H1 (cell line): ENCODE data around the gene MLKL. TPM values are rescaled to one million over a fixed set of nuclear protein-coding genes. Genes with fewer than 3 reads are reported as not detected.

Experiments
- BRCA1 ChIP-seq: IDR thresholded peaks from 2 replicates; pipeline ENCODE4 v1.6.1; 2012; ENCODE audit warnings: low read depth, low read length, improper control_type of control experiment
- CBX5 ChIP-seq: fragments of 300-800, 300-1000 bp; sonication (generic); IDR thresholded peaks from 2 replicates; pipeline ENCODE4 v1.7.1; 2016; ENCODE audit warnings: antibody characterized with exemption, low read length, low read depth
- CBX8 ChIP-seq: fragments of 300-800, 300-1000 bp; sonication (generic); IDR thresholded peaks from 2 replicates; pipeline ENCODE4 v1.7.1; 2016; ENCODE audit warnings: low read depth, low read length, borderline replicate concordance
- CEBPB ChIP-seq: IDR thresholded peaks from 2 replicates; pipeline ENCODE4 v1.6.1; 2012; ENCODE audit warnings: low read depth, low read length
- CREB1 ChIP-seq: IDR thresholded peaks from 2 replicates; pipeline ENCODE4 v1.6.1; 2012; ENCODE audit warnings: inconsistent platforms
- CTBP2 ChIP-seq: IDR thresholded peaks from 2 replicates; pipeline ENCODE4 v1.7.0; 2011; ENCODE audit warnings: borderline replicate concordance, mild to moderate bottlenecking, moderate library complexity, mixed read lengths, low read length; ENCODE audit not compliant: insufficient read depth, insufficient read length
- EGR1 ChIP-seq: IDR thresholded peaks from 2 replicates; pipeline ENCODE4 v1.6.1; 2011; ENCODE audit warnings: low read depth, low read length, borderline replicate concordance
- EZH2 ChIP-seq: fragments of 200-600 bp; sonication (generic); IDR thresholded peaks from 2 replicates; pipeline ENCODE4 v1.7.1; 2012; ENCODE audit warnings: low read depth, mild to moderate bottlenecking, moderate library complexity, low read length, inconsistent platforms; ENCODE audit not compliant: severe bottlenecking
- FOSL1 ChIP-seq: IDR thresholded peaks from 2 replicates; pipeline ENCODE4 v1.6.1; 2011; ENCODE audit warnings: mild to moderate bottlenecking, low read depth, low read length, moderate library complexity; ENCODE audit not compliant: insufficient read depth
- JUN ChIP-seq: IDR thresholded peaks from 2 replicates; pipeline ENCODE4 v1.6.1; 2011; ENCODE audit warnings: low read depth, mild to moderate bottlenecking, improper control_type of control experiment, low read length
- RAD21 ChIP-seq, 2 experiments: IDR thresholded peaks in 1 of 2; conservative IDR thresholded peaks in 1 of 2; 2 replicates each; pipeline ENCODE4 v1.6.1; 2011; ENCODE audit warnings: low read depth in 2 of 2, low read length in 2 of 2, improper control_type of control experiment in 1 of 2, inconsistent platforms in 1 of 2, mild to moderate bottlenecking in 1 of 2, moderate library complexity in 1 of 2
- RBBP5 ChIP-seq: IDR thresholded peaks from 2 replicates; pipeline ENCODE4 v1.7.1; 2012; ENCODE audit warnings: low read depth, mild to moderate bottlenecking, inconsistent platforms, low read length, moderate library complexity, borderline replicate concordance
- SRF ChIP-seq: IDR thresholded peaks from 2 replicates; pipeline ENCODE4 v1.6.1; 2011; ENCODE audit warnings: mild to moderate bottlenecking, low read depth, low read length, moderate library complexity
- SUZ12 ChIP-seq: fragments of 200-600 bp; sonication (generic); IDR thresholded peaks from 2 replicates; pipeline ENCODE4 v1.6.1; 2012; ENCODE audit warnings: mild to moderate bottlenecking, inconsistent platforms, low read length, moderate library complexity, mixed read lengths
- TAF7 ChIP-seq: optimal IDR thresholded peaks from 2 replicates; pipeline ENCODE3; 2011; ENCODE audit warnings: low read depth, mild to moderate bottlenecking, inconsistent platforms, low read length, moderate library complexity, borderline replicate concordance
- ZNF274 ChIP-seq: IDR thresholded peaks from 2 replicates; pipeline ENCODE4 v1.7.0; 2012; ENCODE audit warnings: low read length, borderline replicate concordance; ENCODE audit errors: extremely low read depth
- polyA plus RNA-seq, 7 experiments: library from polyadenylated mRNA; depleted of rRNA in 3 of 7; stranded (reverse) in 5 of 7; unstranded in 2 of 7; fragments of >200 nt in 5 of 7; fragments of 200-250 nt in 2 of 7; gene quantifications; 1 replicate in 5 of 7; 2 replicates in 1 of 7; 4 replicates in 1 of 7; pipeline versions ENCODE4 v1.2.1 to v1.2.3, GENCODE V29; 2011 to 2013; ENCODE audit warnings: missing spikeins in 2 of 7, mixed read lengths in 2 of 7
- total RNA-seq: library from RNA; stranded (reverse); fragmentation: NEBNext Ultra II Directional; extraction: Animal tissue kit (Norgen Biotek cat#: 25700); gene quantifications from 2 replicates; pipeline ENCODE4 v1.2.1, GENCODE V29; 2021
- TF ChIP-seq, protein P1 (sequence below), 3 experiments: IDR thresholded peaks; 1 replicate in 2 of 3; 2 replicates in 1 of 3; pipeline versions ENCODE4 v1.5.1 to v1.6.1; 2011; ENCODE audit warnings: low read length in 3 of 3, mild to moderate bottlenecking in 3 of 3, inconsistent platforms in 2 of 3, low read depth in 1 of 3, moderate library complexity in 1 of 3; ENCODE audit not compliant: insufficient read depth in 1 of 3; ENCODE audit errors: control extremely low read depth in 1 of 3
- TF ChIP-seq, protein P2 (sequence below): IDR thresholded peaks from 2 replicates; pipeline ENCODE4 v1.6.1; 2011; ENCODE audit warnings: low read length, improper control_type of control experiment
- TF ChIP-seq, protein P3 (sequence below): IDR thresholded peaks from 2 replicates; pipeline ENCODE4 v1.6.1; 2012; ENCODE audit warnings: inconsistent platforms

Gene MLKL
- total and polyA plus RNA-seq, 2 of the 8 experiments (the other 6 are each of a cell fraction or from before 2014, with no cell fraction given) = 1.6 to 2.1 TPM

DNA sequence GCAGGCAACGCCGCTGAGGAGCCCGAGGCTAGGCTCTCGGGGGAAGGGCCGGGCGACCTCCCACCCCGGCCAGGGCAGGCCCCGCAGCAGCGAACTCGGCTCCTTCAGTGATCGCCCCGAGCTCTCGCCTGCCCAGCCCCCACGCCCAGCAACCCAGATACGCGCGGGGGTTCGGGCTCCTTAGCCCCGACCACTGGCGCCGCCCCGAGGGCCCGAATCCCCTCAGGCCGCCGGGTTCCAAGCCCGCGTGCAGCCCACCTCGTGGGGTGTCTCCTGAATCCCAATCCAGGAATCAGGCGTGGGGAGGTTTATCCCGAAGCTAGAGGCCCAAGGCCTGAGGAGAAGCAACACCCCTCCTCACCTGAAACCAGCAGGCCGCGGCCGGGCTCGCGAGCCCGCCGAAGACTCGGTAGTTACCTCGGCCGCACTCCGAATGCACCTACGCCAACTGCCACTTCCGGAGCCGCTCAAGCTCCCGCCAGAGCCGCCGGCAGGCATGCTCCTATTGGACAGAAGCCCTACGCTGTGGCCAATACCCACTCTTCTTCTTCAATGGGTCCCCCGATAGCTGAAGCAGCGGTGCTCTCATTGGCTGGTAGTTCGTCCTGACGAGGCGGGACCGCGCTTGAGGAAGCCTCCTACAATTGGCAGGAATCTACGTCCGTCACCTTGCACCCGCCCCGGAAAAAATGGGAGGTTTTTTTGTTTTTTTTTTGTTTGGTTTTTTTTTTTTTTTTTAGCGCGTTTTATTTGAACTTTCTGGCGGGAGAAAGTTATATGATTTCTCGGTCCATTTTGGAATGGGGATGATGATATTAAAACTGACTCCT, 34.0 kb downstream of the MLKL start, which contains the start of gene RFWD3 (continued):
- no peak for TF ChIP-seq CBX8
- peak; percentile 96 for TF ChIP-seq TAF7
- TF ChIP-seq SUZ12 = no peak
- no peak for TF ChIP-seq SRF
- TF ChIP-seq CBX5 = no peak
- TF ChIP-seq, protein P1, sequence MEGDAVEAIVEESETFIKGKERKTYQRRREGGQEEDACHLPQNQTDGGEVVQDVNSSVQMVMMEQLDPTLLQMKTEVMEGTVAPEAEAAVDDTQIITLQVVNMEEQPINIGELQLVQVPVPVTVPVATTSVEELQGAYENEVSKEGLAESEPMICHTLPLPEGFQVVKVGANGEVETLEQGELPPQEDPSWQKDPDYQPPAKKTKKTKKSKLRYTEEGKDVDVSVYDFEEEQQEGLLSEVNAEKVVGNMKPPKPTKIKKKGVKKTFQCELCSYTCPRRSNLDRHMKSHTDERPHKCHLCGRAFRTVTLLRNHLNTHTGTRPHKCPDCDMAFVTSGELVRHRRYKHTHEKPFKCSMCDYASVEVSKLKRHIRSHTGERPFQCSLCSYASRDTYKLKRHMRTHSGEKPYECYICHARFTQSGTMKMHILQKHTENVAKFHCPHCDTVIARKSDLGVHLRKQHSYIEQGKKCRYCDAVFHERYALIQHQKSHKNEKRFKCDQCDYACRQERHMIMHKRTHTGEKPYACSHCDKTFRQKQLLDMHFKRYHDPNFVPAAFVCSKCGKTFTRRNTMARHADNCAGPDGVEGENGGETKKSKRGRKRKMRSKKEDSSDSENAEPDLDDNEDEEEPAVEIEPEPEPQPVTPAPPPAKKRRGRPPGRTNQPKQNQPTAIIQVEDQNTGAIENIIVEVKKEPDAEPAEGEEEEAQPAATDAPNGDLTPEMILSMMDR (IDR thresholded peaks at IDR 0.05; ENCODE audit: control extremely low read depth in 1 of 3, insufficient read depth in 1 of 3, low read depth in 1 of 3, low read length in 3 of 3) = no peak
- TF ChIP-seq CTBP2 = no peak
- no peak for TF ChIP-seq RAD21 (IDR thresholded peaks at IDR 0.05 in 1 of 2, conservative IDR thresholded peaks at IDR 0.05 in 1 of 2; ENCODE audit: low read depth in 2 of 2, low read length in 2 of 2)
- peak; percentile 88 for TF ChIP-seq CREB1
- no peak for TF ChIP-seq BRCA1
- no peak for TF ChIP-seq ZNF274
- TF ChIP-seq RBBP5 = peak; percentile 84
- TF ChIP-seq JUN = no peak
- no peak for TF ChIP-seq EGR1
- TF ChIP-seq, protein P2, sequence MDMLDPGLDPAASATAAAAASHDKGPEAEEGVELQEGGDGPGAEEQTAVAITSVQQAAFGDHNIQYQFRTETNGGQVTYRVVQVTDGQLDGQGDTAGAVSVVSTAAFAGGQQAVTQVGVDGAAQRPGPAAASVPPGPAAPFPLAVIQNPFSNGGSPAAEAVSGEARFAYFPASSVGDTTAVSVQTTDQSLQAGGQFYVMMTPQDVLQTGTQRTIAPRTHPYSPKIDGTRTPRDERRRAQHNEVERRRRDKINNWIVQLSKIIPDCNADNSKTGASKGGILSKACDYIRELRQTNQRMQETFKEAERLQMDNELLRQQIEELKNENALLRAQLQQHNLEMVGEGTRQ = no peak
- no peak for TF ChIP-seq EZH2
- TF ChIP-seq, protein P3, sequence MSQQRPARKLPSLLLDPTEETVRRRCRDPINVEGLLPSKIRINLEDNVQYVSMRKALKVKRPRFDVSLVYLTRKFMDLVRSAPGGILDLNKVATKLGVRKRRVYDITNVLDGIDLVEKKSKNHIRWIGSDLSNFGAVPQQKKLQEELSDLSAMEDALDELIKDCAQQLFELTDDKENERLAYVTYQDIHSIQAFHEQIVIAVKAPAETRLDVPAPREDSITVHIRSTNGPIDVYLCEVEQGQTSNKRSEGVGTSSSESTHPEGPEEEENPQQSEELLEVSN = peak; percentile 95
- no peak for TF ChIP-seq FOSL1
- no peak for TF ChIP-seq CEBPB
